ENCODE results near the gene NEDD4L.

DNA sequence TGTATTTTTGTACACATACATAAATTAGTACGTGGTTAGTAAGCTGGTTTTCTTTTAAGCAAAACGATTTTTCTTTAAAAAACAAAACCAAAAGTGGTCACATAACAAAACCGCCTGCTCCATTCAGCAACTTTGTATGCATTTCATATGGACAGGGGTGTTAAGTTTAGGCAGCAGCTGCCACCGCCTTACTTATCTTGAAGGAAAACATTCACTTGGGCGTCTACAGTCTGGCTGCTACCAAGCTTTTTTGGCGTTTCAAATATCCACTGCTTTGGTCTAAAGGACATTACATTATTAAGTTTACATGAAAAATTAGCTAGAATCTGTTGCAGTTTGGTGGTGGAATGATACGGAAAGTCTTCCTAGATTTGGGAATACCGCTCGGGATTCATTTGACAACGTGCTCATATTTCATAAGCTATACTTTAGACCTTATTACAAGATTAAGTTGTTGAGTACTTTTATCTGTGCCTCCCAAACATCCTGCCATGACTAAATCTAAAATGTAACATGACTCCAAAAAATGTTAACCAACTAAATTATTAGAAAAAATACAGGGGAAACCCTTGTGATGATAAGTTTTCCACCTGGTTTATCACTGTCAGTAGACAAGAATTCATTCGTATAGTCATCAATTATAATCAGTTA, 214.8 kb downstream of the NEDD4L start:
- TF ChIP-seq FOXK2 (IDR thresholded peaks at IDR 0.05) (no peak), SP1 (IDR thresholded peaks at IDR 0.05) (no peak), FOXM1 (IDR thresholded peaks at IDR 0.05; ENCODE audit: borderline replicate concordance) (no peak), TARDBP (IDR thresholded peaks at IDR 0.05) (no peak), BHLHE40 (IDR thresholded peaks at IDR 0.05; ENCODE audit: borderline replicate concordance) (no peak), FOXA1 (IDR thresholded peaks at IDR 0.05) (no peak), ARNT (IDR thresholded peaks at IDR 0.05) (no peak)
- TF ChIP-seq, protein P1, sequence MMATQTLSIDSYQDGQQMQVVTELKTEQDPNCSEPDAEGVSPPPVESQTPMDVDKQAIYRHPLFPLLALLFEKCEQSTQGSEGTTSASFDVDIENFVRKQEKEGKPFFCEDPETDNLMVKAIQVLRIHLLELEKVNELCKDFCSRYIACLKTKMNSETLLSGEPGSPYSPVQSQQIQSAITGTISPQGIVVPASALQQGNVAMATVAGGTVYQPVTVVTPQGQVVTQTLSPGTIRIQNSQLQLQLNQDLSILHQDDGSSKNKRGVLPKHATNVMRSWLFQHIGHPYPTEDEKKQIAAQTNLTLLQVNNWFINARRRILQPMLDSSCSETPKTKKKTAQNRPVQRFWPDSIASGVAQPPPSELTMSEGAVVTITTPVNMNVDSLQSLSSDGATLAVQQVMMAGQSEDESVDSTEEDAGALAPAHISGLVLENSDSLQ (IDR thresholded peaks at IDR 0.05), result no peak
